Activated CD8-positive, alpha-beta memory T cell treated with anti-CD3 and anti-CD28 coated beads for 48 hours (primary cell): ENCODE data around the gene SLC38A7.
"Not testable (repeated sequence)": the region's sequence is repeated elsewhere in the genome, so short reads cannot be mapped to it uniquely, and the experiment has no call there.

ENCODE experiments used
- DNase-seq, 3 experiments: peaks; one replicate each; pipeline ENCODE4 v3.0.0-alpha.2; 2020; ENCODE audit warnings: low read depth in 2 of 3, low spot score in 2 of 3

SLC38A7 gene

GRCh38 chr16:58679763-58680162, 4.8 kb downstream of the SLC38A7 start:
- no peak for DNase-seq

- no peak for DNase-seq
These were observed 5.9 kb downstream of the SLC38A7 start for GRCh38 chr16:58678716-58679115.

- no peak for DNase-seq
These were observed 6.3 kb downstream of the SLC38A7 start for GRCh38 chr16:58678269-58678668.

GRCh38 chr16:58670946-58671583, 13.5 kb downstream of the SLC38A7 start:
- DNase-seq = no peak

- no peak for DNase-seq
These were observed 14.4 kb downstream of the SLC38A7 start for GRCh38 chr16:58670177-58670576.

GRCh38 chr16:58665200-58665599, 19.4 kb downstream of the SLC38A7 start:
- no peak for DNase-seq

- no peak for DNase-seq
These were observed 23.3 kb downstream of the SLC38A7 start for GRCh38 chr16:58661199-58661830.

GRCh38 chr16:58659911-58660310, 24.7 kb downstream of the SLC38A7 start:
- not testable (repeated sequence) for DNase-seq

GRCh38 chr16:58658796-58659211, 25.8 kb downstream of the SLC38A7 start:
- DNase-seq = no peak

- no peak for DNase-seq
These were observed 27.7 kb downstream of the SLC38A7 start for GRCh38 chr16:58656899-58657298.

GRCh38 chr16:58655215-58655596, 29.4 kb downstream of the SLC38A7 start:
- no peak for DNase-seq

GRCh38 chr16:58654560-58655214, 29.9 kb downstream of the SLC38A7 start:
- DNase-seq = no peak

- no peak for DNase-seq
These were observed 31.8 kb downstream of the SLC38A7 start for GRCh38 chr16:58652741-58653140.

- no peak for DNase-seq
These were observed 32.6 kb downstream of the SLC38A7 start for GRCh38 chr16:58651965-58652348.

GRCh38 chr16:58649707-58650106, 34.9 kb downstream of the SLC38A7 start:
- DNase-seq = no peak

GRCh38 chr16:58647107-58647506, 37.5 kb downstream of the SLC38A7 start:
- no peak for DNase-seq

GRCh38 chr16:58644765-58645487, 39.6 kb downstream of the SLC38A7 start:
- no peak for DNase-seq

- DNase-seq = no peak
These were observed 40.5 kb downstream of the SLC38A7 start for GRCh38 chr16:58644108-58644507.

- no peak for DNase-seq
These were observed 43.6 kb downstream of the SLC38A7 start for GRCh38 chr16:58640949-58641348.

- no peak for DNase-seq
These were observed 44.7 kb downstream of the SLC38A7 start for GRCh38 chr16:58639836-58640235.

GRCh38 chr16:58639230-58639629, 45.3 kb downstream of the SLC38A7 start:
- no peak for DNase-seq
